IMR-90 (cell line): ENCODE data around the gene THSD7B.

ENCODE experiments used
- BHLHE40 ChIP-seq: fragments of 150-350 bp; IDR thresholded peaks from 2 replicates; pipeline ENCODE4 v1.6.1; 2016; ENCODE audit warnings: mild to moderate bottlenecking, low read depth, low read length
- CHD1 ChIP-seq: IDR thresholded peaks from 2 replicates; pipeline ENCODE4 v1.6.1; 2012; ENCODE audit warnings: low read depth, low read length, improper control_type of control experiment
- CTCF ChIP-seq: conservative IDR thresholded peaks from 2 replicates; pipeline ENCODE4 v1.5.1; 2012; ENCODE audit warnings: mild to moderate bottlenecking, low read depth, low read length, improper control_type of control experiment
- ELK1 ChIP-seq: fragments of 150-350 bp; IDR thresholded peaks from 2 replicates; pipeline ENCODE4 v1.6.1; 2016; ENCODE audit warnings: low read depth, mild to moderate bottlenecking, low read length, moderate library complexity, borderline replicate concordance
- MAFK ChIP-seq: IDR thresholded peaks from 2 replicates; pipeline ENCODE4 v1.6.1; 2012; ENCODE audit warnings: low read depth, low read length, improper control_type of control experiment
- MXI1 ChIP-seq: IDR thresholded peaks from 2 replicates; pipeline ENCODE4 v1.6.1; 2012; ENCODE audit warnings: low read depth, mild to moderate bottlenecking, low read length, moderate library complexity, borderline replicate concordance
- POLR2A ChIP-seq: IDR thresholded peaks from 2 replicates; pipeline ENCODE4 v1.6.1; 2012; ENCODE audit warnings: mild to moderate bottlenecking, low read depth, low read length
- RAD21 ChIP-seq: IDR thresholded peaks from 2 replicates; pipeline ENCODE4 v1.6.1; 2012; ENCODE audit warnings: low read length, improper control_type of control experiment
- RCOR1 ChIP-seq: IDR thresholded peaks from 2 replicates; pipeline ENCODE4 v1.6.1; 2012; ENCODE audit warnings: mild to moderate bottlenecking, low read length, improper control_type of control experiment; ENCODE audit not compliant: insufficient replicate concordance
- RFX5 ChIP-seq: IDR thresholded peaks from 2 replicates; pipeline ENCODE4 v1.8.0; 2012; ENCODE audit warnings: low read depth, mild to moderate bottlenecking, low read length, moderate library complexity
- SMC3 ChIP-seq: fragments of 150-350 bp; IDR thresholded peaks from 2 replicates; pipeline ENCODE4 v1.6.1; 2016; ENCODE audit warnings: low read depth, mild to moderate bottlenecking, antibody characterized with exemption, low read length, moderate library complexity
- USF2 ChIP-seq: fragments of 150-350 bp; IDR thresholded peaks from 2 replicates; pipeline ENCODE4 v1.6.1; 2017; ENCODE audit warnings: mild to moderate bottlenecking, antibody characterized with exemption, low read length, low read depth

- TF ChIP-seq MXI1, result no peak
- TF ChIP-seq CTCF, result no peak
- no peak for TF ChIP-seq POLR2A
- no peak for TF ChIP-seq RFX5
- no peak for TF ChIP-seq BHLHE40
- no peak for TF ChIP-seq SMC3
- TF ChIP-seq CHD1, result no peak
- no peak for TF ChIP-seq RAD21
- no peak for TF ChIP-seq ELK1
- no peak for TF ChIP-seq RCOR1
- no peak for TF ChIP-seq MAFK
- no peak for TF ChIP-seq USF2
Measured at GRCh38 chr2:137208431-137208891, 443.1 kb downstream of the THSD7B start.
